Gastrocnemius medialis (tissue), 4 donors: ENCODE measurements around the gene ITCH. TPM values are rescaled to one million over a fixed set of nuclear protein-coding genes. Genes with fewer than 3 reads are reported as not detected.
"Not testable (repeated sequence)": the region's sequence is repeated elsewhere in the genome, so short reads cannot be mapped to it uniquely, and the experiment has no call there.

Experiments used
- ATAC-seq, 2 donors: fragments of 150-250 bp; one replicate each; pipeline ENCODE4 v1.9.1; 2016
- DNase-seq, 2 donors: peaks; one replicate each; pipeline ENCODE4 v3.0.0-alpha.2; 2019
- H3K27ac ChIP-seq, 4 donors: fragments of 200-600 bp; sonication (generic); 1 replicate in 1 of 4; 2 replicates in 3 of 4; pipeline ENCODE4 v1.5.1; 2016 to 2018; ENCODE audit warnings: mild to moderate bottlenecking in 2 of 4, moderate library complexity in 1 of 4
- H3K27me3 ChIP-seq, 3 donors: fragments of 200-600 bp; sonication (generic) in 2 of 3; 1 replicate in 1 of 3; 2 replicates in 2 of 3; pipeline versions ENCODE4 v1.5.1 to v1.6.0; 2016 to 2019; ENCODE audit warnings: mild to moderate bottlenecking in 1 of 3, moderate library complexity in 1 of 3
- H3K36me3 ChIP-seq, 2 donors: fragments of 200-600 bp; sonication (generic) in 1 of 2; one replicate each; pipeline ENCODE4 v1.5.1; 2017 to 2018
- H3K4me1 ChIP-seq, 2 donors: fragments of 200-600 bp; sonication (generic) in 1 of 2; one replicate each; pipeline ENCODE4 v1.5.1; 2016 to 2017; ENCODE audit warnings: mild to moderate bottlenecking in 2 of 2
- H3K4me3 ChIP-seq, 4 donors: fragments of 200-600 bp; sonication (generic) in 3 of 4; 1 replicate in 1 of 4; 2 replicates in 3 of 4; pipeline ENCODE4 v1.5.1; 2016 to 2019; ENCODE audit warnings: mild to moderate bottlenecking in 2 of 4
- H3K9me3 ChIP-seq, 3 donors: fragments of 200-600 bp; sonication (generic) in 2 of 3; 1 replicate in 1 of 3; 2 replicates in 2 of 3; pipeline ENCODE4 v1.5.1; 2016 to 2019
- CTCF ChIP-seq, 5 experiments: fragments of 450-650 bp in 3 of 5; fragments of 200-600 bp in 2 of 5; sonication (generic) in 2 of 5; IDR thresholded peaks in 4 of 5; conservative IDR thresholded peaks in 1 of 5; 1 replicate in 4 of 5; 2 replicates in 1 of 5; pipeline ENCODE4 v1.5.1; 2016 to 2019; ENCODE audit warnings: antibody characterized with exemption in 5 of 5, mild to moderate bottlenecking in 3 of 5, moderate library complexity in 3 of 5
- POLR2A ChIP-seq, 2 donors: fragments of 450-650 bp; IDR thresholded peaks; one replicate each; pipeline ENCODE4 v1.6.1; 2017; ENCODE audit warnings: antibody characterized with exemption in 2 of 2, mild to moderate bottlenecking in 2 of 2, moderate library complexity in 2 of 2
- in situ Hi-C, 4 donors: fragments of 200-750 bp; cut with MboI; loops; one replicate each; pipeline versions ENCODE4 v1.15.0 to v1.8.0; 2017; ENCODE audit warnings: low sequenced_read_pairs in 4 of 4
- intact Hi-C: fragments of 100-400 bp; cut with DNase I; formaldehyde crosslinking; loops from one replicate; pipeline ENCODE4 v1.15.1; 2023; ENCODE audit warnings: low total_unique reads
- total RNA-seq, 4 donors: library from RNA; depleted of rRNA; stranded (reverse); fragments of >200 nt; gene quantifications; one replicate each; pipeline versions ENCODE4 v1.1.0 to v1.2.3, GENCODE V29; 2016

Gene ITCH
- total RNA-seq, 4 donors from 2014 or later, result 32.9 to 55.2 (median 52.0) TPM

GRCh38 chr20:34337544-34337943, 25.5 kb upstream of the ITCH start:
- ATAC-seq (no peak), DNase-seq (no peak)
- H3K4me1 ChIP-seq, result no peaks in the 10 kb centered on the region
- H3K9me3 ChIP-seq, result no peaks in the 10 kb centered on the region
- H3K36me3 ChIP-seq, result no peaks in the 10 kb centered on the region
- H3K27me3 ChIP-seq, result no peaks in the 10 kb centered on the region
- H3K4me3 ChIP-seq, result no peak overlapping the region
- TF ChIP-seq POLR2A (IDR thresholded peaks at IDR 0.05) (no peak), CTCF (IDR thresholded peaks at IDR 0.05 in 4 of 5, conservative IDR thresholded peaks at IDR 0.05 in 1 of 5) (no peak)
- no peak overlapping the region for H3K27ac ChIP-seq
- in situ Hi-C loops, result no loop called here
- intact Hi-C loops, result no loop called here

GRCh38 chr20:34337982-34338726, 24.9 kb upstream of the ITCH start:
- ATAC-seq (no peak), DNase-seq (no peak)
- intact Hi-C loops (no loop called here), in situ Hi-C loops (no loop called here)
- H3K36me3 ChIP-seq, result no peaks in the 10 kb centered on the region
- H3K27me3 ChIP-seq, result no peaks in the 10 kb centered on the region
- TF ChIP-seq CTCF (IDR thresholded peaks at IDR 0.05 in 4 of 5, conservative IDR thresholded peaks at IDR 0.05 in 1 of 5) (no peak), POLR2A (IDR thresholded peaks at IDR 0.05) (no peak)
- no peak overlapping the region for H3K27ac ChIP-seq
- H3K4me1 ChIP-seq, result no peaks in the 10 kb centered on the region
- H3K4me3 ChIP-seq, result no peak overlapping the region
- no peaks in the 10 kb centered on the region for H3K9me3 ChIP-seq

- in situ Hi-C loops, result not testable (repeated sequence)
Measured at GRCh38 chr20:34340726-34341125, 22.3 kb upstream of the ITCH start.

GRCh38 chr20:34341199-34341598, 21.9 kb upstream of the ITCH start:
- H3K27ac ChIP-seq, intact Hi-C loops, H3K9me3 ChIP-seq, H3K4me3 ChIP-seq, H3K4me1 ChIP-seq, H3K27me3 ChIP-seq, DNase-seq, H3K36me3 ChIP-seq, ATAC-seq, in situ Hi-C loops: not testable (repeated sequence)

More at GRCh38 chr20:34340726-34341125, 22.3 kb upstream of the ITCH start:
- intact Hi-C loops, H3K4me1 ChIP-seq, H3K9me3 ChIP-seq, H3K36me3 ChIP-seq, ATAC-seq, H3K27ac ChIP-seq, H3K4me3 ChIP-seq, DNase-seq, H3K27me3 ChIP-seq: not testable (repeated sequence)

GRCh38 chr20:34343458-34344211, 19.4 kb upstream of the ITCH start:
- no peak overlapping the region for H3K4me3 ChIP-seq
- no peaks in the 10 kb centered on the region for H3K4me1 ChIP-seq
- DNase-seq (no peak), ATAC-seq (no peak)
- in situ Hi-C loops (no loop called here), intact Hi-C loops (no loop called here)
- H3K9me3 ChIP-seq, result no peaks in the 10 kb centered on the region
- H3K36me3 ChIP-seq, result no peaks in the 10 kb centered on the region
- no peak overlapping the region for H3K27ac ChIP-seq
- H3K27me3 ChIP-seq, result no peaks in the 10 kb centered on the region
- TF ChIP-seq CTCF (IDR thresholded peaks at IDR 0.05 in 4 of 5, conservative IDR thresholded peaks at IDR 0.05 in 1 of 5) (no peak), POLR2A (IDR thresholded peaks at IDR 0.05) (no peak)
